H1 (cell line): ENCODE results near the gene ITLN1.

Experiments
- CEBPB ChIP-seq: IDR thresholded peaks from 2 replicates; pipeline ENCODE4 v1.6.1; 2012; ENCODE audit warnings: low read depth, low read length
- CTCF ChIP-seq, 3 experiments: IDR thresholded peaks; 1 replicate in 2 of 3; 2 replicates in 1 of 3; pipeline versions ENCODE4 v1.5.1 to v1.6.1; 2011; ENCODE audit warnings: low read length in 3 of 3, mild to moderate bottlenecking in 3 of 3, inconsistent platforms in 2 of 3, low read depth in 1 of 3, moderate library complexity in 1 of 3; ENCODE audit not compliant: insufficient read depth in 1 of 3; ENCODE audit errors: control extremely low read depth in 1 of 3
- JUN ChIP-seq: IDR thresholded peaks from 2 replicates; pipeline ENCODE4 v1.6.1; 2011; ENCODE audit warnings: low read depth, mild to moderate bottlenecking, improper control_type of control experiment, low read length

GRCh38 chr1:160839746-160840145 lies 45.2 kb downstream of the ITLN1 start:
- TF ChIP-seq CEBPB (no peak), CTCF (IDR thresholded peaks at IDR 0.05; ENCODE audit: control extremely low read depth in 1 of 3, insufficient read depth in 1 of 3, low read depth in 1 of 3, low read length in 3 of 3) (no peak), JUN (no peak)
